Brain microvascular endothelial cell (primary cell): ENCODE data around the gene HBE1.
"Not testable (repeated sequence)": the region's sequence is repeated elsewhere in the genome, so short reads cannot be mapped to it uniquely, and the experiment has no call there.

Source experiments
- DNase-seq: peaks from one replicate; pipeline ENCODE4 v3.0.0-alpha.2; 2020
- H3K27ac ChIP-seq: fragments of 250-450 bp; sonication (Bioruptor Pico); 2 replicates; pipeline ENCODE4 v1.5.1; 2020; ENCODE audit warnings: mild to moderate bottlenecking, moderate library complexity
- H3K27me3 ChIP-seq: fragments of 250-450 bp; sonication (Bioruptor Pico); replicated peaks from 2 replicates; pipeline ENCODE4 v1.5.1; 2020; ENCODE audit warnings: mild to moderate bottlenecking
- H3K36me3 ChIP-seq: fragments of 250-450 bp; sonication (Bioruptor Pico); replicated peaks from 2 replicates; pipeline ENCODE4 v1.5.1; 2020; ENCODE audit warnings: mild to moderate bottlenecking
- H3K4me3 ChIP-seq: 2 replicates; pipeline ENCODE4 v1.5.1; 2011; ENCODE audit warnings: low read depth, mild to moderate bottlenecking, control low read depth, low read length, moderate library complexity
- CTCF ChIP-seq: IDR thresholded peaks from 2 replicates; pipeline ENCODE4 v1.5.1; 2011; ENCODE audit warnings: low read depth, mild to moderate bottlenecking, moderate library complexity, low read length, control low read depth, inconsistent platforms; ENCODE audit errors: missing control alignments
- in situ Hi-C: cut with HindIII; loops from 2 replicates; pipeline ENCODE4 v1.10.0; 2017; ENCODE audit warnings: low sequenced_read_pairs, low pct_ligation_motif_present

Gene HBE1

GRCh38 chr11:5267033-5267563, 2.6 kb downstream of the HBE1 start:
- DNase-seq = no peak
- H3K27me3 ChIP-seq = no peaks in the 10 kb centered on the region
- no peaks in the 10 kb centered on the region for H3K36me3 ChIP-seq
- H3K4me3 ChIP-seq = no peak overlapping the region
- no peak for TF ChIP-seq CTCF
- in situ Hi-C loops = no loop called here
- H3K27ac ChIP-seq = no peak overlapping the region

GRCh38 chr11:5266609-5267008, 3.1 kb downstream of the HBE1 start:
- Histone ChIP-seq H3K36me3 (no peaks in the 10 kb centered on the region), H3K27me3 (no peaks in the 10 kb centered on the region), H3K4me3 (no peak overlapping the region), H3K27ac (no peak overlapping the region)
- in situ Hi-C loops = no loop called here
- no peak for TF ChIP-seq CTCF
- DNase-seq = no peak

- in situ Hi-C loops = no loop called here
- Histone ChIP-seq H3K27ac (no peak overlapping the region), H3K4me3 (no peak overlapping the region), H3K36me3 (no peaks in the 10 kb centered on the region), H3K27me3 (no peaks in the 10 kb centered on the region)
- TF ChIP-seq CTCF = no peak
- no peak for DNase-seq
Measured at GRCh38 chr11:5265832-5266231, 3.9 kb downstream of the HBE1 start.

GRCh38 chr11:5258543-5259262, 11.0 kb downstream of the HBE1 start:
- no peak overlapping the region for H3K4me3 ChIP-seq
- in situ Hi-C loops = no loop called here
- H3K36me3 ChIP-seq = no peaks in the 10 kb centered on the region
- TF ChIP-seq CTCF = no peak
- DNase-seq = no peak
- no peak overlapping the region for H3K27ac ChIP-seq
- H3K27me3 ChIP-seq = no peaks in the 10 kb centered on the region

GRCh38 chr11:5257296-5257695, 12.4 kb downstream of the HBE1 start:
- no peak overlapping the region for H3K27ac ChIP-seq
- no peaks in the 10 kb centered on the region for H3K36me3 ChIP-seq
- no peak for DNase-seq
- in situ Hi-C loops = no loop called here
- no peak overlapping the region for H3K4me3 ChIP-seq
- H3K27me3 ChIP-seq = no peaks in the 10 kb centered on the region
- no peak for TF ChIP-seq CTCF

GRCh38 chr11:5254646-5255413, 14.9 kb downstream of the HBE1 start, which contains the start of gene HBG2:
Gene HBG2, minus strand, starts transcription at chr11:5254781. Its CDS starts 53 bp downstream, at chr11:5254728.
- H3K4me3 ChIP-seq, in situ Hi-C loops, H3K27ac ChIP-seq, H3K36me3 ChIP-seq, DNase-seq, H3K27me3 ChIP-seq: not testable (repeated sequence)

- DNase-seq, H3K36me3 ChIP-seq, H3K27ac ChIP-seq, H3K4me3 ChIP-seq, in situ Hi-C loops, H3K27me3 ChIP-seq: not testable (repeated sequence)
Measured at GRCh38 chr11:5254023-5254422, 15.7 kb downstream of the HBE1 start.

- H3K4me3 ChIP-seq, H3K27ac ChIP-seq, DNase-seq, in situ Hi-C loops, H3K36me3 ChIP-seq, H3K27me3 ChIP-seq: not testable (repeated sequence)
Measured at GRCh38 chr11:5253440-5253839, 16.3 kb downstream of the HBE1 start.
